H54 (cell line): ENCODE measurements around the gene VPS13A.

ENCODE experiments used
- DNase-seq: peaks from one replicate; pipeline ENCODE4 v3.0.0; 2011; ENCODE audit warnings: low spot score, mixed read lengths; ENCODE audit not compliant: insufficient read length
- FAIRE-seq: peaks from 3 replicates; lab custom pipeline; 2011; peaks lifted over from hg19 to GRCh38; lab: Jason Lieb, UNC
- POLR2A ChIP-seq: IDR thresholded peaks from 2 replicates; pipeline ENCODE4 v1.6.1; 2011; ENCODE audit warnings: low read depth, mild to moderate bottlenecking, low read length

VPS13A gene

DNA sequence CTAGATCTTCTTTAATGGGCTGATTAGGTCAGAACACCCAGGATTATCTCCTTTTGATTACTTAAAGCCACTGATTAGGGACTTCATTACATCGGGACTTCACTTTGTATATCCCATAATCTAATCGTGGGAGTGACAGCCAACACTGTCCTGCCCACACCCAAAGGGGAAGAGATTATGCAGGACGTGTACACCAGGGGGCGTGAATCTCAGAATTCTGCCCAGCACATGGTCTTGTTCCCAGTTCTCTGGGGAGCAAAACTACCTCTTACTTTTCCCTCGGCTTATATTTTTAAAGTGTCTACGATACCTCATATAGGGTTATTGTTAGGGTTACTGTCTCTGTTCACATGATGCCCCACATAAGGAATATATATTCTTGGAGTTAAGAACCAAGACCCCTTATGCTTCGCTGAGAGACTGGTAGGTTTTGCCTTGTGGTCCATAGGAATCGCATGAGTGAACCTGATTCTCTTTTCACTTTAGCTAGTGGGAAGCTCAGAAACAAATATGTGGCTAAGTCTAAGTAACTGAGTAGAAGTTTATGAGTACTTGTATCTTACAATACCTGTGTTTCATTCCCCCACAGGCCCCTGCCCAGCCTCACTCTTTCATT, 278.1 kb downstream of the VPS13A start:
- DNase-seq, result peak; percentile 52
- no peak for TF ChIP-seq POLR2A
- FAIRE-seq, result peak; percentile 80

DNA sequence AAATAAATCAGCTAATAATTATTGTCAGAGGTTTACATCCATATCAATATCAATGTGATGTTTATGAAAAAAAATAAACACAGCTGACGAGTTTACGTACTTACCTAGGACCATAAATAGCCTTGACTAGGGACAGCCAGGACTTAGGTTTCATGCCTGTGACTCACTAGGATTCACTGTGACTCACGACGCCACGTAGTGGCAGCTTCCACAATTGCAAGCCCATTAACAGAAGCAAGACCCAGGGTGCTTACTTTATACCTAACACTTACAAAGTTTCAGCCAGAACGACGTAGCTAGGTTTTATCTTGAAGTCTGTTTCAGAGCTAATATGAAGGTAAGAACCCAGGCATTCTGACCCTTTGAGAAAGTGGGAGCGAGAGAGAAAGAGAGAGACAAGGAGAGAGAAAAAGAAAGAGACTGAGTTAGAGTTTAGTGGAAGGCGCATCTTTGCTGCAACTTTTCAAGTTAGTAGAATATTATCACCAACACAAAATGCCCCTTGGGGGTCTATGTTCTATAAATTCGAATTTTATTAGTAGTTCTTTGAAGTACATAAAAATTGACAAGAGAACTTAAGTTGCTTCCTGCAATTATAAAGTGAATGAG, 279.6 kb downstream of the VPS13A start:
- DNase-seq (peak; percentile 90), FAIRE-seq (peak; percentile 97)
- TF ChIP-seq POLR2A, result no peak

GRCh38 chr9:77457916-77458592, 280.7 kb downstream of the VPS13A start:
- FAIRE-seq (peak; percentile 92), DNase-seq (peak; percentile 83)
- TF ChIP-seq POLR2A, result no peak

- no peak for TF ChIP-seq POLR2A
- FAIRE-seq (no peak), DNase-seq (no peak)
Measured at GRCh38 chr9:77460938-77461337, 283.6 kb downstream of the VPS13A start.

DNA sequence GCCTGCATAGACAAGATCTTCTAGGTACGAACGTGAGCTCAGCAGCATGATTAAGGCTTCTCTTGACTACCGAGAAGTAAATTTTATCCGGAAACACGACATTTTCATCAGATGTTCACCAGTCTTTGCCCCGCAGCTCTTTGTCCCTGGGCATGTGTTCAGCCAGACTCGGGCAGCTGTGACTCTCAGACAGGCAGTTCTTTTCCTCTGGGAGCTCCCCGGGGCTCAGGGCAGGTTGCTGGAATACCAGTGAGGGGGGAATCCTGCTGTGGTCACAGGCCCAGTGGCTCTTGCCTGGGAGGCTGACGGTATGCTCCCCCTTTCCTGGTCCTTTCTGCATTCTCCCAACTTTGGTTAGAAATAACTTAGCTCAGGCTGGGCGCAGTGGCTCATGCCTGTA, 284.7 kb downstream of the VPS13A start:
- FAIRE-seq (no peak), DNase-seq (no peak)
- no peak for TF ChIP-seq POLR2A

GRCh38 chr9:77463151-77463550, 285.8 kb downstream of the VPS13A start:
- no peak for TF ChIP-seq POLR2A
- FAIRE-seq (no peak), DNase-seq (no peak)

GRCh38 chr9:77464661-77465060, 287.3 kb downstream of the VPS13A start:
- DNase-seq (no peak), FAIRE-seq (no peak)
- no peak for TF ChIP-seq POLR2A

GRCh38 chr9:77469515-77470231, 292.3 kb downstream of the VPS13A start:
- FAIRE-seq (no peak), DNase-seq (no peak)
- no peak for TF ChIP-seq POLR2A
